Testis (tissue), 2 donors: ENCODE results near the gene RMND5A.

Source experiments
- CTCF ChIP-seq, 3 experiments: fragments of 450-650 bp in 2 of 3; fragments of 200-600 bp in 1 of 3; sonication (generic) in 1 of 3; IDR thresholded peaks; one replicate each; pipeline ENCODE4 v1.5.1; 2016 to 2019; ENCODE audit warnings: antibody characterized with exemption in 3 of 3, mild to moderate bottlenecking in 2 of 3, moderate library complexity in 1 of 3
- POLR2A ChIP-seq: fragments of 450-650 bp; IDR thresholded peaks from one replicate; pipeline ENCODE4 v1.6.1; 2017; ENCODE audit warnings: antibody characterized with exemption, mild to moderate bottlenecking, moderate library complexity

- TF ChIP-seq POLR2A: no peak
- TF ChIP-seq CTCF (IDR thresholded peaks at IDR 0.05): no peak
These were observed 50.8 kb downstream of the RMND5A start for GRCh38 chr2:86770816-86771301.
